GM19193 (cell line): ENCODE measurements around the gene CACFD1.

Experiments
- POLR2A ChIP-seq: IDR thresholded peaks from 4 replicates; pipeline ENCODE4 v1.6.1; 2011; ENCODE audit not compliant: insufficient read depth, insufficient read length; ENCODE audit errors: extremely low read depth

Gene CACFD1

GRCh38 chr9:133459476-133460404, at the start of gene CACFD1:
Gene CACFD1, plus strand, starts transcription at chr9:133459978. Its CDS starts 89 bp downstream, at chr9:133460067.
- peak; percentile 64 for TF ChIP-seq POLR2A

- no peak for TF ChIP-seq POLR2A
These were observed 44.6 kb upstream of the CACFD1 start for GRCh38 chr9:133415170-133415569.

- peak; percentile 73 for TF ChIP-seq POLR2A
These were observed 42.0 kb upstream of the CACFD1 start, which contains the start of gene REXO4 for GRCh38 chr9:133417541-133418461. Gene REXO4, minus strand, starts transcription at chr9:133418010. Its CDS starts 166 bp downstream, at chr9:133417844.

- TF ChIP-seq POLR2A: no peak
These were observed 40.8 kb upstream of the CACFD1 start for GRCh38 chr9:133419005-133419404.

GRCh38 chr9:133420392-133420827, 39.4 kb upstream of the CACFD1 start:
- no peak for TF ChIP-seq POLR2A

GRCh38 chr9:133421615-133422542, 37.9 kb upstream of the CACFD1 start, which contains the start of gene ADAMTS13:
Gene ADAMTS13, plus strand, starts transcription at chr9:133422367. Its CDS starts 77 bp downstream, at chr9:133422444.
- TF ChIP-seq POLR2A: no peak

- TF ChIP-seq POLR2A: no peak
These were observed 36.6 kb upstream of the CACFD1 start for GRCh38 chr9:133423216-133423615.

- TF ChIP-seq POLR2A: no peak
These were observed 35.6 kb upstream of the CACFD1 start for GRCh38 chr9:133424187-133424586.

- TF ChIP-seq POLR2A: no peak
These were observed 34.6 kb upstream of the CACFD1 start for GRCh38 chr9:133425049-133425632.

GRCh38 chr9:133426011-133426410, 33.8 kb upstream of the CACFD1 start:
- TF ChIP-seq POLR2A: no peak

- no peak for TF ChIP-seq POLR2A
These were observed 32.0 kb upstream of the CACFD1 start for GRCh38 chr9:133427658-133428348.

GRCh38 chr9:133428617-133429101, 31.1 kb upstream of the CACFD1 start:
- TF ChIP-seq POLR2A: no peak

- TF ChIP-seq POLR2A: no peak
These were observed 30.6 kb upstream of the CACFD1 start for GRCh38 chr9:133429214-133429613.

- TF ChIP-seq POLR2A: no peak
These were observed 30.1 kb upstream of the CACFD1 start for GRCh38 chr9:133429641-133430161.
